B cell (primary cell): ENCODE measurements around the gene COLGALT1. TPM values are rescaled to one million over a fixed set of nuclear protein-coding genes. Genes with fewer than 3 reads are reported as not detected.

Experiments
- ATAC-seq: fragments of 200-7000 bp; cut with Tn5 transposase; one replicate; pipeline ENCODE4 v1.10.0; 2021; ENCODE audit warnings: low read depth, mild to moderate bottlenecking, moderate number of reproducible peaks, moderate library complexity
- CTCF ChIA-PET: fragments of 350-600 bp; sonication (Branson Sonifier 250); formaldehyde crosslinking; loops from one replicate; lab custom pipeline; 2021; ENCODE audit warnings: antibody characterized with exemption, inconsistent platforms; lab: Charles Lee
- POLR2A ChIA-PET: fragments of 350-600 bp; sonication (Branson Sonifier 250); formaldehyde crosslinking; loops from one replicate; lab custom pipeline; 2021; ENCODE audit warnings: antibody characterized with exemption; lab: Charles Lee
- DNase-seq: peaks from one replicate; pipeline ENCODE4 v3.0.0; 2013
- H2AFZ ChIP-seq: 2 replicates; pipeline ENCODE4 v1.6.1; 2012; ENCODE audit warnings: mild to moderate bottlenecking, low read depth, low read length; ENCODE audit not compliant: insufficient read depth, poor library complexity, severe bottlenecking
- H3K27ac ChIP-seq, 2 donors: 1 replicate in 1 of 2; 2 replicates in 1 of 2; pipeline ENCODE4 v1.5.1; 2012 to 2013; ENCODE audit warnings: low read length in 2 of 2, mild to moderate bottlenecking in 2 of 2, moderate library complexity in 1 of 2
- H3K27me3 ChIP-seq, 4 experiments: fragments of 200-600 bp in 1 of 4; sonication (generic) in 1 of 4; replicated peaks in 1 of 4; 1 replicate in 2 of 4; 2 replicates in 2 of 4; pipeline versions ENCODE4 v1.6.1 to v1.7.0; 2013 to 2016; ENCODE audit warnings: low read length in 3 of 4, mild to moderate bottlenecking in 2 of 4, mixed read lengths in 1 of 4, moderate library complexity in 1 of 4; ENCODE audit not compliant: insufficient read depth in 4 of 4, control insufficient read depth in 3 of 4; ENCODE audit errors: control extremely low read depth in 1 of 4
- H3K36me3 ChIP-seq, 2 experiments: replicated peaks in 1 of 2; 1 replicate in 1 of 2; 2 replicates in 1 of 2; pipeline versions ENCODE4 v1.6.1 to v1.7.1; 2013; ENCODE audit warnings: low read length in 1 of 2; ENCODE audit not compliant: insufficient read depth in 2 of 2, control insufficient read depth in 1 of 2; ENCODE audit errors: control extremely low read depth in 1 of 2, extremely low read depth in 1 of 2
- H3K4me1 ChIP-seq, 2 donors: fragments of 200-600 bp in 1 of 2; sonication (generic) in 1 of 2; 1 replicate in 1 of 2; 2 replicates in 1 of 2; pipeline versions ENCODE4 v1.5.1 to v1.6.1; 2013 to 2017; ENCODE audit warnings: low read length in 2 of 2; ENCODE audit not compliant: control insufficient read depth in 2 of 2, insufficient read depth in 2 of 2
- H3K4me2 ChIP-seq: replicated peaks from 2 replicates; pipeline ENCODE3; 2012; ENCODE audit warnings: mild to moderate bottlenecking, low read depth, low read length; ENCODE audit not compliant: poor library complexity, severe bottlenecking
- H3K4me3 ChIP-seq, 5 experiments: fragments of 200-600 bp in 1 of 5; sonication (generic) in 1 of 5; 1 replicate in 3 of 5; 2 replicates in 2 of 5; pipeline versions ENCODE4 v1.5.1 to v1.7.0; 2011 to 2016; ENCODE audit warnings: low read length in 4 of 5, mild to moderate bottlenecking in 4 of 5, low read depth in 2 of 5, control low read depth in 1 of 5, moderate library complexity in 1 of 5; ENCODE audit not compliant: insufficient read depth in 1 of 5; ENCODE audit errors: control extremely low read depth in 1 of 5, extremely low read depth in 1 of 5
- H3K79me2 ChIP-seq: fragments of 200-600 bp; sonication (generic); one replicate; pipeline ENCODE4 v1.6.0; 2016; ENCODE audit warnings: low read length; ENCODE audit not compliant: control insufficient read depth, insufficient read depth
- H3K9ac ChIP-seq: fragments of 200-600 bp; sonication (generic); 2 replicates; pipeline ENCODE4 v1.6.1; 2017; ENCODE audit warnings: mild to moderate bottlenecking, low read length, moderate library complexity
- H3K9me3 ChIP-seq, 3 donors: one replicate each; pipeline versions ENCODE4 v1.6.1 to v1.7.1; 2013; ENCODE audit warnings: low read length in 2 of 3; ENCODE audit not compliant: control insufficient read depth in 2 of 3, insufficient read depth in 1 of 3; ENCODE audit errors: control extremely low read depth in 1 of 3
- H4K20me1 ChIP-seq: 2 replicates; pipeline ENCODE4 v1.6.0; 2012; ENCODE audit warnings: mild to moderate bottlenecking, low read length; ENCODE audit not compliant: insufficient read depth, control insufficient read depth, poor library complexity, severe bottlenecking
- H3K27ac Mint-ChIP-seq: one replicate; pipeline ENCODE4 v1.8.0; 2021; ENCODE audit warnings: mixed read lengths
- H3K27me3 Mint-ChIP-seq: one replicate; pipeline ENCODE4 v1.8.0; 2021; ENCODE audit warnings: mixed read lengths
- H3K4me1 Mint-ChIP-seq: one replicate; pipeline ENCODE4 v1.8.0; 2021; ENCODE audit warnings: mixed read lengths
- H3K4me3 Mint-ChIP-seq: one replicate; pipeline ENCODE4 v1.8.0; 2021; ENCODE audit warnings: mixed read lengths
- H3K9me3 Mint-ChIP-seq: one replicate; pipeline ENCODE4 v1.8.0; 2022; ENCODE audit warnings: mixed read lengths; ENCODE audit not compliant: insufficient read depth
- CTCF ChIP-seq: fragments of 200-600 bp; IDR thresholded peaks from one replicate; pipeline ENCODE4 v1.8.0; 2022; ENCODE audit warnings: antibody characterized with exemption, mild to moderate bottlenecking
- EZH2 ChIP-seq: IDR thresholded peaks from 2 replicates; pipeline ENCODE4 v1.6.1; 2012; ENCODE audit warnings: borderline replicate concordance, low read depth, mild to moderate bottlenecking, moderate library complexity, low read length; ENCODE audit not compliant: insufficient read depth, poor library complexity, severe bottlenecking
- WGBS: methylation state at CpG from one replicate; pipeline ENCODE4 v1.1.5; 2013; ENCODE audit warnings: missing lambda C conversion rate; ENCODE audit not compliant: insufficient coverage; 5-methylcytosine and 5-hydroxymethylcytosine counted together
- intact Hi-C: fragments of 100-400 bp; cut with micrococcal nuclease; formaldehyde crosslinking; loops from one replicate; pipeline ENCODE4 v1.10.0; 2022
- polyA plus RNA-seq: library from polyadenylated mRNA; depleted of rRNA; stranded (reverse); fragments of >200 nt; gene quantifications from 2 replicates; pipeline ENCODE4 v1.2.3, GENCODE V29; 2012
- total RNA-seq, 2 donors: library from RNA; stranded (reverse); fragments of 120-200 nt in 1 of 2; gene quantifications; 1 replicate in 1 of 2; 2 replicates in 1 of 2; pipeline versions ENCODE4 v1.2.3 to v1.2.4, GENCODE V29; 2013 to 2022

The COLGALT1 gene
- total and polyA plus RNA-seq, 2 donors (not counting 1 experiment from before 2014, with no cell fraction given), result 108 to 126 TPM

DNA sequence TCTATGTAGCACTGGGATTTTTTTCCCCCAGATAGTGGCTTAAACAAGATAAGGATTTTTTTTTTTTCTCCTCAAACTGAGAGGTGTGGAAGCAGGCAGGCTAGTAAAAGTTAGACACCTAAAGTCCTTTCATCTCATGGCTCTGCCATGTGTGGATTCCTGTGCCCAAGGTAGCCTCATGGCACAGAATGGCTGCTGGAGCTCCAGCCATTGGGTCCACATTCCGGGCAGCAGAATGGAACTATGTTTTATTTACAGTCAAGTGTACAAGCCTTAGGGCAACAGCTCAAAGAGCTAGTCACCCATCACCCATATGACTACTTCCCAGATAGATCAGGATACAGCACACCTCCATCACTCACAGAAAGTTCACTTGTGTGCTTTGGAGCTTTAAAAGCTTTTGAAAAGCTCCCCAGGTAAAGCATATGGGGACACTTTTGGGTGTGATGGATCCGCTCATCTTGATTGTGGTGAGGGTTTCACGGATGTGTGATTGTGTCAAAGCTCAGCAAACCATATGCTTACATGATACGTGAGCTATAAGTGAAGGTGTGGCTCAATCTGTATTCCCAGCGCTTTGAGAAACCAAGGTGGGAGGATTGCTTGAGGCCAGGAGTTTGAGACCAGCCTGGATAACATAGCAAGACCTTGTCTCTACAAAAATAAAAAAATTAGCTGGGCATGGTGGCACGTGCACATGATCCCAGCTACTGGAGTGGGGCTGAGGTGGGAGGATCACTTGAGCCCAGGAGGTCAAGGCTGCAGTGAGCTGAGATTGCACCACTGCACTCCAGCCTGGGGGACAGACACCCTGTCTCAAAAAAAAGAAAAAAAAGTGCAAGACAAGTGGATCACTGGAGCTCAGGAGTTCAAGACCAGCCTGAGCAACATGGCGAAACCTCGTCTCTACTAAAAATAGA is 25.9 kb upstream of the COLGALT1 start:
- no peaks in the 10 kb centered on the region for H3K9me3 Mint-ChIP-seq
- intact Hi-C loops, result no loop called here
- DNase-seq, result no peak
- no peak for TF ChIP-seq EZH2
- no peak for TF ChIP-seq CTCF
- H3K4me3 Mint-ChIP-seq, result peak overlapping the region; percentile 93
- Histone ChIP-seq H3K9me3 (peaks cover 0 to 14% (median 2%) of the 10 kb centered on the region in 3 donors), H2AFZ (no peak overlapping the region), H3K4me3 (peak overlapping the region; percentile 79 to 93 (median 83)), H4K20me1 (peaks cover 66% of the 10 kb centered on the region), H3K4me1 (peaks cover 61 to 69% of the 10 kb centered on the region in 2 donors), H3K36me3 (peaks cover 0 to 55% of the 10 kb centered on the region in 2 experiments), H3K79me2 (peaks cover 96% of the 10 kb centered on the region), H3K27ac (peak overlapping the region; percentile 64 to 82), H3K9ac (peak overlapping the region; percentile 88), H3K27me3 (no peaks in the 10 kb centered on the region), H3K4me2 (peak overlapping the region; percentile 95)
- H3K27me3 Mint-ChIP-seq, result no peaks in the 10 kb centered on the region
- ChIA-PET CTCF (interaction anchor here (0.6 to 5.6 kb wide), 13 partner anchors 8 to 465 kb away, joined by 3 to 33 read pairs (median 5); partner anchors contain the start of gene PGLS), POLR2A (interaction anchor here (0.5 to 2.1 kb wide), 7 partner anchors 7 to 28 kb away, joined by 3 to 16 read pairs (median 5); partner anchors contain the start of gene PGLS)
- peaks cover 62% of the 10 kb centered on the region for H3K4me1 Mint-ChIP-seq
- H3K27ac Mint-ChIP-seq, result peak overlapping the region; percentile 89
- no peak for ATAC-seq
- 20% methylated on average over 4 of the region's 8 CpGs for WGBS
